ENCODE data around the gene PPP2R5C.
"Not testable (repeated sequence)": the region's sequence is repeated elsewhere in the genome, so short reads cannot be mapped to it uniquely, and the experiment has no call there.

PPP2R5C gene

GRCh38 chr14:101761032-101761880 is at the start of gene PPP2R5C:
Gene PPP2R5C (plus strand): TSS chr14:101761709. CDS start chr14:101761894, 185 bp downstream.
- peak; percentile 79 for DNase-seq

- not testable (repeated sequence) for DNase-seq
Observed at GRCh38 chr14:101711857-101712233, 49.7 kb upstream of the PPP2R5C start.

GRCh38 chr14:101712341-101712740 is 49.2 kb upstream of the PPP2R5C start:
- DNase-seq: not testable (repeated sequence)

GRCh38 chr14:101713091-101713490 is 48.4 kb upstream of the PPP2R5C start:
- not testable (repeated sequence) for DNase-seq

GRCh38 chr14:101713621-101714349 is 47.7 kb upstream of the PPP2R5C start:
- DNase-seq: no peak

GRCh38 chr14:101714394-101714793 is 47.1 kb upstream of the PPP2R5C start:
- DNase-seq: no peak

- DNase-seq: no peak
Observed at GRCh38 chr14:101715210-101716076, 46.1 kb upstream of the PPP2R5C start.

GRCh38 chr14:101716077-101716950 is 45.2 kb upstream of the PPP2R5C start:
- no peak for DNase-seq

GRCh38 chr14:101716956-101717662 is 44.4 kb upstream of the PPP2R5C start:
- no peak for DNase-seq

- DNase-seq: no peak
Observed at GRCh38 chr14:101717663-101718490, 43.6 kb upstream of the PPP2R5C start.

GRCh38 chr14:101719045-101719645 is 42.4 kb upstream of the PPP2R5C start:
- DNase-seq: no peak

GRCh38 chr14:101719708-101720107 is 41.8 kb upstream of the PPP2R5C start:
- no peak for DNase-seq

GRCh38 chr14:101721111-101721510 is 40.4 kb upstream of the PPP2R5C start:
- DNase-seq: no peak

GRCh38 chr14:101721951-101722661 is 39.4 kb upstream of the PPP2R5C start:
- peak; percentile 55 for DNase-seq

- no peak for DNase-seq
Observed at GRCh38 chr14:101723061-101723595, 38.4 kb upstream of the PPP2R5C start.

- DNase-seq: not testable (repeated sequence)
Observed at GRCh38 chr14:101725652-101726051, 35.9 kb upstream of the PPP2R5C start.

- no peak for DNase-seq
Observed at GRCh38 chr14:101726295-101726953, 35.1 kb upstream of the PPP2R5C start.

GRCh38 chr14:101726954-101727302 is 34.6 kb upstream of the PPP2R5C start:
- no peak for DNase-seq

Measured in activated CD4-positive, alpha-beta T cell treated with anti-CD3 and anti-CD28 coated beads for 1 hour (primary cell).